CD4-positive, alpha-beta T cell treated with Interleukin-17A for 4 hours (primary cell): Measurements from ENCODE around the gene SPG11.

Experiments used
- DNase-seq: peaks from one replicate; pipeline ENCODE4 v3.0.0-alpha.2; 2020; ENCODE audit warnings: mixed read lengths

SPG11 gene

DNA sequence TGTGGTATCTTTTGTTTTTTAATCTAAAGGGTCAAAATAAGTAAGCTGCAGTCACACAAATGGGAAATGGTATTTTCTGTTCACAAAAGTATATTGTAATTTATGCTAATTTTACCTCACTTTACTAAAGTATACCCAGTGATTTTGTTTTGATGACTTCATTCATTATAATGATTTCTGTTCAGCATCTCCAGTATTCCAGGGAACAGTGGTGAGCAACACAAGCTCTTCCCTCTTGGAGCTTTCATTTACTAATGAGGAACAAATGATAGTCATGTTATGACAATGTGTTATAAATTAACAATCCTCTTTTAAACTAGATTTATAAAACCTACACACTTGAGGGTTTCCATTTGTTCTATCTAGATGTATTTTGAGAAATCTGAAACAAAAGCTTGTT, 147.0 kb downstream of the SPG11 start:
- DNase-seq: no peak
